PC-9 (cell line): Measurements from ENCODE around the gene PKP3.

Experiments used
- EZH2 ChIP-seq: fragments of 200-600 bp; sonication (generic); IDR thresholded peaks from 2 replicates; pipeline ENCODE4 v1.8.0; 2017; ENCODE audit warnings: antibody characterized with exemption, low read depth
- TF ChIP-seq, protein P1 (sequence below): fragments of 200-600 bp; sonication (generic); conservative IDR thresholded peaks from 2 replicates; pipeline ENCODE4 v1.6.1; 2017; ENCODE audit warnings: mixed run types, antibody characterized with exemption, mild to moderate bottlenecking, moderate library complexity

DNA sequence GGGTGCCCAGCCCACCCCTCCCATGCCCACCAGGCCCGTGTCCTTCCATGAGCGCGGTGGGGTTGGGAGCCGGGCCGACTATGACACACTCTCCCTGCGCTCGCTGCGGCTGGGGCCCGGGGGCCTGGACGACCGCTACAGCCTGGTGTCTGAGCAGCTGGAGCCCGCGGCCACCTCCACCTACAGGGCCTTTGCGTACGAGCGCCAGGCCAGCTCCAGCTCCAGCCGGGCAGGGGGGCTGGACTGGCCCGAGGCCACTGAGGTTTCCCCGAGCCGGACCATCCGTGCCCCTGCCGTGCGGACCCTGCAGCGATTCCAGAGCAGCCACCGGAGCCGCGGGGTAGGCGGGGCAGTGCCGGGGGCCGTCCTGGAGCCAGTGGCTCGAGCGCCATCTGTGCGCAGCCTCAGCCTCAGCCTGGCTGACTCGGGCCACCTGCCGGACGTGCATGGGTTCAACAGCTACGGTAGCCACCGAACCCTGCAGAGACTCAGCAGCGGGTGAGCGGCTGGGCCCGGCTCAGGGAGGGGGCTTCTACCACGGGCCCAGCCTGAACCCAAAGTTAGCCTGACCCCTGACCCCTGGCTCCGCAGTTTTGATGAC, 3.0 kb downstream of the PKP3 start:
- TF ChIP-seq, protein P1, sequence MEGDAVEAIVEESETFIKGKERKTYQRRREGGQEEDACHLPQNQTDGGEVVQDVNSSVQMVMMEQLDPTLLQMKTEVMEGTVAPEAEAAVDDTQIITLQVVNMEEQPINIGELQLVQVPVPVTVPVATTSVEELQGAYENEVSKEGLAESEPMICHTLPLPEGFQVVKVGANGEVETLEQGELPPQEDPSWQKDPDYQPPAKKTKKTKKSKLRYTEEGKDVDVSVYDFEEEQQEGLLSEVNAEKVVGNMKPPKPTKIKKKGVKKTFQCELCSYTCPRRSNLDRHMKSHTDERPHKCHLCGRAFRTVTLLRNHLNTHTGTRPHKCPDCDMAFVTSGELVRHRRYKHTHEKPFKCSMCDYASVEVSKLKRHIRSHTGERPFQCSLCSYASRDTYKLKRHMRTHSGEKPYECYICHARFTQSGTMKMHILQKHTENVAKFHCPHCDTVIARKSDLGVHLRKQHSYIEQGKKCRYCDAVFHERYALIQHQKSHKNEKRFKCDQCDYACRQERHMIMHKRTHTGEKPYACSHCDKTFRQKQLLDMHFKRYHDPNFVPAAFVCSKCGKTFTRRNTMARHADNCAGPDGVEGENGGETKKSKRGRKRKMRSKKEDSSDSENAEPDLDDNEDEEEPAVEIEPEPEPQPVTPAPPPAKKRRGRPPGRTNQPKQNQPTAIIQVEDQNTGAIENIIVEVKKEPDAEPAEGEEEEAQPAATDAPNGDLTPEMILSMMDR: no peak
- no peak for TF ChIP-seq EZH2
